Neural cell (in vitro differentiated cells): ENCODE measurements around the gene ACSM4. TPM values are rescaled to one million over a fixed set of nuclear protein-coding genes. Genes with fewer than 3 reads are reported as not detected.

Experiments
- H2AFZ ChIP-seq: fragments of 200-600, 300-800 bp; sonication (generic), shearing (Covaris generic); 2 replicates; pipeline ENCODE4 v1.6.0; 2014; ENCODE audit warnings: low read depth, mild to moderate bottlenecking, antibody characterized with exemption, low read length, moderate library complexity
- H3F3A ChIP-seq: fragments of 200-600 bp; shearing (Covaris generic); 2 replicates; pipeline ENCODE4 v1.6.1; 2016; ENCODE audit warnings: mild to moderate bottlenecking, moderate library complexity, mixed read lengths, antibody characterized with exemption, low read length; ENCODE audit not compliant: insufficient read depth, poor library complexity, severe bottlenecking
- H3K27ac ChIP-seq: fragments of 200-600, 300-800 bp; sonication (generic), shearing (Covaris generic); 2 replicates; pipeline ENCODE4 v1.5.1; 2014; ENCODE audit warnings: mild to moderate bottlenecking, low read length, moderate library complexity
- H3K27me3 ChIP-seq: fragments of 300-800, 200-600 bp; sonication (generic), shearing (Covaris generic); 2 replicates; pipeline ENCODE4 v1.6.0; 2014; ENCODE audit warnings: mild to moderate bottlenecking, low read depth, low read length, moderate library complexity; ENCODE audit not compliant: insufficient read depth
- H3K36me3 ChIP-seq: fragments of 300-800, 200-600 bp; sonication (generic), shearing (Covaris generic); 2 replicates; pipeline ENCODE4 v1.5.1; 2014; ENCODE audit warnings: mild to moderate bottlenecking, antibody characterized with exemption, low read length, moderate library complexity; ENCODE audit not compliant: insufficient read depth
- H3K4me2 ChIP-seq: fragments of 300-800, 200-600 bp; sonication (generic), shearing (Covaris generic); 2 replicates; pipeline ENCODE4 v1.6.0; 2014; ENCODE audit warnings: mild to moderate bottlenecking, low read length
- H3K4me3 ChIP-seq: fragments of 300-800, 200-600 bp; sonication (generic), shearing (Covaris generic); 2 replicates; pipeline ENCODE4 v1.5.1; 2014; ENCODE audit warnings: mild to moderate bottlenecking, low read length, moderate library complexity
- H3K79me2 ChIP-seq: fragments of 200-600 bp; shearing (Covaris generic); replicated peaks from 2 replicates; pipeline ENCODE4 v1.6.0; 2014; ENCODE audit warnings: mild to moderate bottlenecking, low read length, moderate library complexity; ENCODE audit not compliant: insufficient read depth
- H3K9ac ChIP-seq: fragments of 300-800, 200-600 bp; sonication (generic), shearing (Covaris generic); 2 replicates; pipeline ENCODE4 v1.6.1; 2016; ENCODE audit warnings: mild to moderate bottlenecking, low read length, mixed read lengths
- H3K9me2 ChIP-seq: fragments of 200-600 bp; shearing (Covaris generic); 2 replicates; pipeline ENCODE4 v1.6.1; 2016; ENCODE audit warnings: mild to moderate bottlenecking, low read length, mixed read lengths; ENCODE audit not compliant: insufficient read depth
- H3K9me3 ChIP-seq: fragments of 200-600, 300-800 bp; sonication (generic), shearing (Covaris generic); 2 replicates; pipeline ENCODE4 v1.6.1; 2016; ENCODE audit warnings: mild to moderate bottlenecking, mixed run types, low read length, moderate library complexity, mixed read lengths
- H4K20me1 ChIP-seq: fragments of 200-600 bp; shearing (Covaris generic); 2 replicates; pipeline ENCODE4 v1.6.1; 2016; ENCODE audit warnings: mild to moderate bottlenecking, mixed run types; ENCODE audit not compliant: insufficient read depth
- CTCF ChIP-seq: fragments of 450-650 bp; IDR thresholded peaks from 2 replicates; pipeline ENCODE4 v1.5.1; 2014; ENCODE audit warnings: antibody characterized with exemption, mild to moderate bottlenecking, moderate library complexity; ENCODE audit not compliant: poor library complexity, severe bottlenecking
- EP300 ChIP-seq: fragments of 450-650 bp; conservative IDR thresholded peaks from 2 replicates; pipeline ENCODE4 v1.6.1; 2014; ENCODE audit warnings: antibody characterized with exemption, mild to moderate bottlenecking, moderate library complexity; ENCODE audit not compliant: poor library complexity, severe bottlenecking
- EZH2 ChIP-seq: fragments of 200-600, 300-800 bp; shearing (Covaris generic), sonication (generic); IDR thresholded peaks from 2 replicates; pipeline ENCODE4 v1.6.1; 2014; ENCODE audit warnings: antibody characterized with exemption, low read length, borderline replicate concordance, mild to moderate bottlenecking; ENCODE audit not compliant: insufficient read depth, poor library complexity, severe bottlenecking
- MXI1 ChIP-seq: fragments of 450-650 bp; conservative IDR thresholded peaks from 2 replicates; pipeline ENCODE4 v1.6.1; 2014; ENCODE audit warnings: antibody characterized with exemption, mild to moderate bottlenecking; ENCODE audit not compliant: poor library complexity, severe bottlenecking
- POLR2AphosphoS5 ChIP-seq: IDR thresholded peaks from 2 replicates; pipeline ENCODE4 v1.6.1; 2012
- RAD21 ChIP-seq: fragments of 450-650 bp; conservative IDR thresholded peaks from 2 replicates; pipeline ENCODE4 v1.6.1; 2014; ENCODE audit warnings: antibody characterized with exemption, mild to moderate bottlenecking, moderate library complexity
- REST ChIP-seq: IDR thresholded peaks from 2 replicates; pipeline ENCODE4 v1.6.1; 2012; ENCODE audit warnings: borderline replicate concordance
- SMC3 ChIP-seq: fragments of 450-650 bp; conservative IDR thresholded peaks from 2 replicates; pipeline ENCODE4 v1.6.1; 2014; ENCODE audit warnings: antibody characterized with exemption, mild to moderate bottlenecking, moderate library complexity; ENCODE audit not compliant: poor library complexity
- TAF1 ChIP-seq: IDR thresholded peaks from 2 replicates; pipeline ENCODE4 v1.6.1; 2012; ENCODE audit warnings: low read depth
- polyA plus RNA-seq: library from polyadenylated mRNA; depleted of rRNA; stranded (reverse); fragments of >200 nt; gene quantifications from 2 replicates; pipeline ENCODE4 v1.2.3, GENCODE V29; 2014

Gene ACSM4
- polyA plus RNA-seq, 1 donor from 2014 or later, result not detected

DNA sequence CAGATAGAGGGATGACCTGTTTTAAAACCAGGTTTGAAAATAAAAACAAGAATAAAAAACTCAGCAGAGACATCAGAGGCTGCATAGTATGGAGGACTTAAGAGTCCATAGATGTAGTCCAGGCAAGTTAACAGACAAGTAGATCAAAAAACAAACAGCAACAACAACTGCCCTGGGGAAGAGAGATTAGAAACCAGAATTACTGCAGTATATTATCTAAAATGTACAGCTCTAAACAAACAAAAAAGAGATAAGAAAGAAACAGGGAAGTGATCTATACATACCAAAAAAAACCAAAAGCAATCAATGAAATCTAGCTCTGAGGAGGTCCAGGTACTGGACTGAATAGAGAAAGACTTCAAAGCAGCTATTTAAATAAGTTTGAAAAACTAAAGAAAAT, 48.8 kb downstream of the ACSM4 start:
- TF ChIP-seq SMC3, result no peak
- TF ChIP-seq EZH2, result no peak
- TF ChIP-seq RAD21, result no peak
- TF ChIP-seq EP300, result no peak
- TF ChIP-seq REST, result no peak
- no peak for TF ChIP-seq POLR2AphosphoS5
- TF ChIP-seq TAF1, result no peak
- no peak for TF ChIP-seq MXI1
- TF ChIP-seq CTCF, result no peak
- Histone ChIP-seq H2AFZ (no peak overlapping the region), H3K27me3 (no peaks in the 10 kb centered on the region)

DNA sequence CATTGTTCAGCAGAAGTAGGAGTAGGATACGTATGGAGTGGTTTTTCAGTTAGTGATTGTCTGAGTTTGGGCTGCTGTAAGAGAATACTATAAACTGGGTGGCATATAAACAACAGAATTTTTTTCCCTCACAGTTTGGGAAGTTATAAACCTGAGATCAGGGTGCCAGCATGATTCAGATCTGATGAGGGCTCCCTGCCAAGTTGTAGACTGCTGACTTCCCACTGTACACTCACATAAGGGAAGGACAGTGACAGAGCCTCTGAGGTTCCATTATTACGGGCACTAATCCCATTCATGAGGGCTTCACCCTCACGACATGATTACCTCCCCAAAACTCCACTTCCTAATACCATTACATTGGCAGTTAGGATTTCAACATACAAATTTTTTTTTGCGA, 50.7 kb downstream of the ACSM4 start:
- H3K27me3 ChIP-seq, result no peaks in the 10 kb centered on the region
- H3F3A ChIP-seq, result no peaks in the 10 kb centered on the region
- no peaks in the 10 kb centered on the region for H3K9me2 ChIP-seq
- H3K9me3 ChIP-seq, result no peaks in the 10 kb centered on the region
- no peaks in the 10 kb centered on the region for H3K36me3 ChIP-seq
- no peak overlapping the region for H2AFZ ChIP-seq
- TF ChIP-seq EP300 (no peak), TAF1 (no peak), REST (no peak), POLR2AphosphoS5 (no peak), MXI1 (no peak), EZH2 (no peak), SMC3 (no peak)
- H3K79me2 ChIP-seq, result no peaks in the 10 kb centered on the region
- H3K9ac ChIP-seq, result no peak overlapping the region
- no peak overlapping the region for H3K27ac ChIP-seq
- H3K4me2 ChIP-seq, result no peak overlapping the region
- H3K4me3 ChIP-seq, result no peak overlapping the region
- no peaks in the 10 kb centered on the region for H4K20me1 ChIP-seq

More for the DNA sequence above, 48.8 kb downstream of the ACSM4 start:
- H3K27ac ChIP-seq, result no peak overlapping the region
- no peaks in the 10 kb centered on the region for H4K20me1 ChIP-seq
- no peak overlapping the region for H3K9ac ChIP-seq
- H3F3A ChIP-seq, result no peaks in the 10 kb centered on the region
- no peak overlapping the region for H3K4me2 ChIP-seq
- H3K79me2 ChIP-seq, result no peaks in the 10 kb centered on the region
- no peaks in the 10 kb centered on the region for H3K9me2 ChIP-seq
- no peaks in the 10 kb centered on the region for H3K9me3 ChIP-seq
- H3K4me3 ChIP-seq, result no peak overlapping the region
- no peaks in the 10 kb centered on the region for H3K36me3 ChIP-seq
